HG03066 (cell line): ENCODE results near the gene UBE2J2.
"Not testable (repeated sequence)": the region's sequence is repeated elsewhere in the genome, so short reads cannot be mapped to it uniquely, and the experiment has no call there.

Experiments
- ATAC-seq: cut with Tn5 transposase; IDR thresholded peaks from one replicate; pipeline ENCODE4 v1.9.1; 2021; ENCODE audit warnings: low read depth; ENCODE audit not compliant: unreplicated experiment

The UBE2J2 gene

DNA sequence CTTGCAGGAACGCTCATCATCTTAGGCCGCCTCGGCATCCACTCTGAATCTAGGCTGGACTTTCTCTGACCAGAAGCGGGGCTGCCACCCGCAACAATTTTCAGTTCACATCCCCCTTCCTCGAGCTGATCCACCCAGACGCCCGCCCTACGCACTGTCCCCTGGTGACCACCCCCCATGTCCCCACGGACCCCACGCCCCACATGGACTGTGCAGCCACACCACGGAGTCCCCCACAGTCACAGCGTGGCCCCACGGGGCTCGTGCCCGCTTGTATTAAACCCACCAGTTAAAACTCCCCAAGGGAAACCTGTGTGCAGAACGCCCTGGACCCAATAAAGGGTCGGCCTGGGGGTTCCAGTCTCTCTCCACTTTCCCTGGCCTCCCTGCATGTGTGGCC lies 14.1 kb downstream of the UBE2J2 start:
- ATAC-seq: no peak

DNA sequence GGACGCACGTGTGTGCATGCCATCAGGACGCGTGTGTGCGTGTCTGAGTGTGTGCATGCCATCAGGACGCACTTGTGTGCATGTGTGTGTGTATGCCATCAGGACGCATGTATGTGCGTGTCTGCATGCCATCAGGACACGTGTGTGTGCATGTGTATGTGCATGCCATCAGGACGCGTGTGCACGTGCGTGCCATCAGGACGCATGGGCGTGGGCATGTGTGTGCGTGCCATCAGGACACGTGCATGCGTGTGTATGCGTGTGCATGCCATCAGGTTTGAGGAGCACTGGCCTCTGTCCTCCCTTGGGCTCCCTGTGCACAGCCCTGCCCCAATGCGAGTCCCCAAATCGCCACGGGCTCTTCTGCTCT lies 14.6 kb downstream of the UBE2J2 start:
- ATAC-seq: no peak

DNA sequence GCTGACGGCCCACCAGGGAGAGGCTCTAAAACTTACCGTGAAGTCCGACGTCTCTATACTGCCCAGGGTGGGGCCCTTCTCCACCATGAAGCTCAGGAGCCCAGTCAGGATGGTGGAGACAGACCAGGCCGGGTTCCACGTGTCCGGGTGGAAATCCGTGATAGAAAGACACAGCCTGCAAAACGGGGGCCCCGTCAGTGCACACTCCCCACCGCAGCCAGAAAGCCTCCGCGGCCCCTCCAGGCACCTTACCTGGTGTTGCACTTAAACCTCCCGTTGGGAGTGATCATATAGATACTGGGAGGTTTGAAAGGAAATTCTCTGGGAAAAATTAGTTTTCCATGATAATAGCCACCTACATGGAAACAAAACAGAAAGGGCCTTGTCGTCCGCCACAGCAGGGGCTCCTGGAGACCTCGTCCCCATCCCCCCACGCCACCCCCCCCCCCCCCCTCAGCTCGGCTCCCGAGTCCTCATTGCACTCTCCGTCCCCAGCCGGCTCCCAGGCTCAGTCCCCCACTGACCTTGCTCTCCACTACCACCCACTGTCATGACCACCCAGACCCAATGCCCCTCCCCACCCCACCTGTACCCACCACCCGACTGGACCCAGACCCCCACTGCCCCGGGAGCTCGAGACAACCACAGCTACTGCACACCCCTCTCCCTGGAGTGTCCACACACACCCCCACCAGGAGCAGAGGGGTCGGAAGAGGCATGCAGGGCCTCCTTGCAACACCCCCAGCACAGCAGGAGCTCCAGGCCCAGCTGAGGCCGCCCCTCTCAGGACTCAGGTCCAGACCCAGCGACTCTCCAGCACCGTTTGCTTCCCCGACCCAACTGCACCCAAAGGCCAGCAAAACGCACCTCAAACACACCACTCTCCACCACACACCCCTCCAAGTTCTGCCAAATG lies 16.4 kb downstream of the UBE2J2 start:
- ATAC-seq: no peak

DNA sequence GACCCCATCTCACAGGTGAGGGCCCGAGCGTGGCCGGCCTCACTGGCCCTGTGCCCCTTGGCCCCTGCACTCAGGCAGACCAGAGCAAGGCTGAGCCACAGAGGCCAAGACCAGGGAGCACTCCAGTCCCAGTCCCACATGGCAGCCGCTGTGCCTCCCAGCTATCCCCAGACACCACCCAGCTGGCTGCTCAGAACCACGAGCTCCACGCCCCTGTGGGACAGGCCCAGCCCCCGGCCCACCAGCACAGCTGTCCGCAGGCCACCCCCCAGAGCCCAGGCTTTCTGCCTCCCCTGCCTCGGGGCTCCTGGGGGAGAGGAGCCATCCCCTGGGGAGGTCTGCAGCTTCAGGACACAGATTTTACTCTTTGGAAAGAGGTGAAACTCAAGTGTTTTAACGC lies 18.0 kb downstream of the UBE2J2 start:
- ATAC-seq: no peak

DNA sequence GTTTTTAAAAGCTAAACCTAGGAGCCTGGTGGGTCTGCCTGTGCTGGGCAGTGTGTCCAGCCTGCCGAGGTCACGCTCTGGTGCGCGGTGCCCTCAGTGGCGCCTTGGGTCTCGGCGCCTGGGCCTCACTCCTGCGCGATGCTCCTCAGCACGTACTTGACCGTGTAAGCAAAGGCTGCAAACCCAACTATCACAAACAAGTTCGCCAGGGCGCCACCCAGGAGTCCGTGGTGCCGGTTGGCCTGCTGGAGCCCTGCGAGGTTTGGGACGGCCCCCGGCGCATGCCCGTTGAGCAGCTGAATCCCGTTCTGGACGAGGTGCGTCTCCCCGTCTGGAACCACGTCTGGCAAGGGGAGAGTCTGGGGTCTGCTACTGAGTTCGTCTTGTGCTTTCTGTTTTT lies 18.6 kb downstream of the UBE2J2 start:
- ATAC-seq: no peak

DNA sequence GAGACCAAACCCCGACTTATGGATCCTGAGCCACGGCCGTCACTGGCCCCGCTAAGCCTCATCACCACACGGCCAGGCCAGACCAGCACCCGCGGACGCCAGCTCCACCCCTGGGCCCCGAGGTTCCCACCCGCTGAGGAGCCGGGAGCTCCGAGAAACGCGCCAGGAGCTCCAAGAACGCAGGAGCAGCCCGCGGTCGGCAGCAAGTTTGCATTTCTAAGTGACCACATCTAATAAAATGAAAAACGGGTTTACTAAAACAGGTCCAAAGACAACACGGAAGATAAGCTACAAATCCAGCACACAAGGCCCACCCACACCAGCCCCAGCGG lies 19.0 kb downstream of the UBE2J2 start:
- ATAC-seq: no peak

DNA sequence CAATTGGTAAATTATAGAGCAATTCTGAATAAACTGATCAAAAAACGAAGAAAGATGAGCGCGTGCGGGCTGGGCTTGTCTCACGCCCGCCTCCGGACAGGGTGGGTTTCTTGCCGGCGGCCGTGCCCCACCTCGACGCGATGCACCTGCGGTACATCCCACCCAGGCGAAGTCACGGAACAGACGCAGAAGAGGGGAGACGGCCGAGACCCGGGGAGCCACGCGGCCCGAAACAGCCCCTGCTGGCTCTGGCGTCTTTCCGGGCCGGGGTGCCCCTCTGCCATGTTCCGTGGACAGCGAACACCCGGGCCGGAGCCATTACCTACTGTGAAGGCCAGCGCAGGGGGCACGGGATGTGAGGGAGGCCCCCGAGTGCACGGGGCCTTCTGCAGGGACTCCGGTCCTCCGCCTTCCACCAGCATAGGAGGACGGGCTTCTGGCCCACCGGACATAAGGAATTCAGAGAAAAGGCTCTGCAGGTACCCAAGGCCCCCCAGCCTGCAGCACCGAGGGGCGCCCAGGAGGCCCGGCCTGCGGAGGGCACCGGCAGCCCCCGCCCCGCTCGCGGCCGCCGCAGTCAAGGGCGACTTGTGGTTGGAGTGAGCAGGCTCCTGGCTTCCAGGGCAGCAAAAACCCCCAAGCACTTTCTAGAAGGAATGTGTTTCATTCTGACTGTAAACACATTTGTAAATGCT lies 19.5 kb downstream of the UBE2J2 start:
- ATAC-seq: no peak

DNA sequence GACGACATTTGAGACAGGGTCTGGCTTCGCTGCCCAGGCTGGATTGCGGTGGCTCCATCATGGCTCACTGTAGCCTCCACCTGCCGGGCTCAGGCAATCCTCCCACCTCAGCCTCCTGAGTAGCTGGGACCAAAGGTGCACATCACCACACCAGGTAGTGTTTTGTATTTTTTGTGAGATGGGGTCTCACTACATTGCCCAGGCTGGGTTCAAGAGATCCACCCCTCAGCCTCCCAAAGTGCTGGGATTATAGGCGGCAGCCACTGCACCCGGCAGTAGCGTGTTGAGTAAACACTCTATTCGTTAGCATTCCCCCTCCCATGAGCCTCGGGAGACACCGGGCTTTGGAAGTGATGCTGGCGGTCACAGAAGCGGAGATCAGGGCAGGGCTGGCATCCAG lies 20.3 kb downstream of the UBE2J2 start:
- no peak for ATAC-seq

DNA sequence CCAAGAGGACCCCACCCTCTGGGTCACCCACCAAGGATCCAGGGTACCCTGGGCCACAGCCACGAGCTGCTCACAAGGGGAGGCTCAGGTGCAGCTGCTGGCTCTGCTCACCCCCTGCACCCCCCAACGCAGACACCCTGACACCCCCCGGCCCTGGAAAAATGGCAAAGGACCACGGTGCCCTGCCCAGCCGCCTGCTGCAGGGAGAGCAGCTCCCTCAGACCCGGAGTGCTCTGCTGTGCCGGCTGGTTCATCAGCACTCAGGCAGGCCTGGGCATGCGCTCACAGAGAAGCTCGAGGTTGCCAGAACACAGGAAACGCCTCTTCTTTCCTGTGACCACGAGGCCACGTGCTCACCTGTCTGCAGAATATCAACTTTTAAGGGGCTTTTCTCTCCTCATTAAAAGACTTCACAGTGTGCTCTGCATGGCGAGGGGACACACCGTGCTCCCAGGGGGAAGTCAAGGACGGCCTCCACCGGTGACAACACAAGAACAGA lies 22.8 kb downstream of the UBE2J2 start:
- ATAC-seq: no peak

DNA sequence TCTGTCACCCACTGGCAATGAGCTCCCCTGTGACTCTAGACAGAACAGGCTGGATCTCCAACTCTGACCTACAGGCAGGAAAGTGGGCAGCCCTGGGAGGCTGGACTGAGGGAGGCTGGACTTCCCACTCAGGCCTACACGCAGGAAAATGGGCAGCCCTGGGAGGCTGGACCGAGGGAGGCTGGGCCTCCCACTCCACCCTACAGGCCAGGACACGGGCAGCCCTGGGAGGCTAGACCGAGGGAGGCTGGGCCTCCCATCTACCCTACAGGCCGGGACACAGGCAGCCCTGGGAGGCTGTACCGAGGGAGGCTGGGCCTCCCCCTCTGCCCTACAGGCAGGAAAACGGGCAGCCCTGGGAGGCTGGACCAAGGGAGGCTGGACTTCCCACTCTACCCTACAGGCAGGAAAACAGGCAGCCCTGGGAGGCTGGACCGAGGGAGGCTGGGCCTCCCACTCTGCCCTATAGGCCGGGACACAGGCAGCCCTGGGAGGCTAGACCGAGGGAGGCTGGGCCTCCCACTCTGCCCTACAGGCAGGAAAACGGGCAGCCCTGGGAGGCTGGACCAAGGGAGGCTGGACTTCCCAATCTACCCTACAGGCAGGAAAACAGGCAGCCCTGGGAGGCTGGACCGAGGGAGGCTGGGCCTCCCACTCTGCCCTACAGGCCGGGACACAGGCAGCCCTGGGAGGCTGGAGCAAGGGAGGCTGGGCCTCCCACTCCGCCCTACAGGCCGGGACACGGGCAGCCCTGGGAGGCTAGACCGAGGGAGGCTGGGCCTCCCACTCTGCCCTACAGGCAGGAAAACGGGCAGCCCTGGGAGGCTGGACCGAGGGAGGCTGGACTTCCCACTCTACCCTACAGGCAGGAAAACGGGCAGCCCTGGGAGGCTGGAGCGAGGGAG lies 25.4 kb downstream of the UBE2J2 start:
- ATAC-seq: not testable (repeated sequence)

DNA sequence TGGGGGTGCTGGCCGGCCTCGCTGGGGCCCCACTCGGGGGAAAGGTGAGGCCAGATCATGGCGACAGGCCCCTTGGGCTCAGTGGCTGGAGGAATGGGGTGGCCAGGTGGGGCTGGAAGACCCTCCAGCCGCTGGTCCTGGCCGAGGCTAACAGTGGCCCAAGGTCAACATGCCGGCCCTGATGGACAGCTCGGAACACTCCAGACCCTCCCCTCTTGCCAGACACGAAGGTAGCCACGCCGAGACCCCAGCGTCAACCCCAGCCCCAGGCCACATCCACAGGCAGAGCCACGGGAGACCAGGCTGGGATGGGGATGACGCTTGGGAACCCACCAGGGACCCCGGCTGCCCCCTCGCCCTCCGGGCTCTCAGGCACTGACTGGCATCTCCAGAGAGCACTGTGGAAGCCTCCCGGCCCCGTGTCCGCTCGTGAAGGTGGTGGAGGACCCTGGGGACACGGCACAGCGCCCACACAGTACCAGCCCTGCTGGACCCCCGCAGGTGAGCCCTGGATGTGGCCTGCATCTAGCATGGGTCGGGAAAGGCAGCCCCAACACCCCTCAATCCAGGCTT lies 26.2 kb downstream of the UBE2J2 start:
- ATAC-seq: no peak

DNA sequence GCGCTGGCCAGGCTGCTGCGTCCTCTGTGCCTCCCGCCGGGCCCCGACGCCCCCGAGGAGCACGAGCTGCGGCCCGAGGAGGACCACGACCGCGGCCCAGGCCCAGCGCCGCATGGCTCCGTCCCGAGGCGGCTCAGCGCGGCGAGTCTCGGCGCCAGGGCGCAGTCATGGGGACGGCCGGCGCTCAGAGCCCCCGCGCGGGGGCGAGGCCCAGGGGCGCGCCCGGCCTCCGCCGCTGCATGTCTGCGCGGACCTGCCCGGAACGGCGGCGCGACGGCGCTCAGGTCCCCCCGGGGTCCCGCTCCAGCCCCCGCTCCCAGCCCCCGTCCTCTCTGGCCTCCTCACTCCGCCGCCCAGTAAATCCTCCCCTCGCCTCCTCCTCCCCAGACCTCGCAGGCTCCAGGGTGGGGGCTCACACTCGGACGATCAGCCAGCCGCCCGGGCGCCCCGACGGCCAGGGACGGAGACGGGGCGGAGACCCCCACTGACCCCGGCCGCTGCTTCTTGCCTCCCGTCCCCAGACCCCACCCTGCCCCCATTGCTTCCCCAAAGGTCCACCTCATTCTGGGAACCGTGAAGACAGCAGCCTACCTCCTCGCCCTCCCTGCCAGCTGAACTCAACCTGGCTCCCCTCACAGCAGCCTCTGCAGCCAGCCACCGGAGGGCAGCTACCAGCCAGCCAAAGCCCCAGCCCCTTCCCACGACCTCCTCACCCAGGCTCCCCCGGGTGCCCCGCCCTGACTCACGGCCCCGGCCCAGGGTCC lies 26.9 kb downstream of the UBE2J2 start, which contains the start of gene C1QTNF12:
Gene C1QTNF12, minus strand, starts transcription at position 146 of the 764 bp plus-strand sequence. Its CDS starts 32 bp downstream, at position 114.
- no peak for ATAC-seq

DNA sequence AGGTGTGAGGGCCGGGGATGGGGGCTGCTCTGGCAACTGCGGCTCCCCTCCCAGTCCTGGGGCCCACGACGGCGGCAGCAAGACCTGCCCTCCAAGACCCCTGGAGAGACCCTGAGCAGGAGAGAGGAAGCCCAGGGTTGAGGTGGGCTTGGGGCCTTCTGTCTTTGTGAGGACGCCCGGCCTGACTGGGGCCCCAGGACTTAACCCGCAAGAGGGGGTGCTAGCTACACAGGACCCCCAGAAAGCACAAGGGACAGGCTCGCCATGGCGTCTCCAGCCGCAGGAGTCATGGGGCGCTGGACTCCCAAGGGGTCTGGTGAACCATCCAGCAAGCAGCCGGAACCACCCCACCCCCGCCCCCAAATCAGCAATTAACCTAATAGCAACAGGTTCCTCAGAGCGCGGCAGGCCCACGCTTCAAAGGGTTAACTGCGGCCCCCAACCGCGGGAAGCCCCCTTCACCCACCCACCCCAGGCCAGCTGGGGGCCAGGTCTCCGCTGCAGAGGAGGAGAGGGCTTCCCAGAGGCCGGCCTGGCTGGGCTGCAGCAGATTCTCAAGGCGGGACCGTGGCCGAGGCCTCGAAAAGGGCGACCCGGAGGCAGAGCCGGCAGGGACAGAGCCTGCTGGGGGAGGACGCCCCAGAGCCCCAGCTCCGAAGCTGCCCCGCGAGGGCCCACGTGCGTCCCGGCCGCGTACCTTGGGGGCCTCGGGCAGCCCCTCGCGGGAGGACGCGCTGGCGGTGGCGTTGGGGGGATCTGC lies 27.7 kb downstream of the UBE2J2 start:
- ATAC-seq: no peak

DNA sequence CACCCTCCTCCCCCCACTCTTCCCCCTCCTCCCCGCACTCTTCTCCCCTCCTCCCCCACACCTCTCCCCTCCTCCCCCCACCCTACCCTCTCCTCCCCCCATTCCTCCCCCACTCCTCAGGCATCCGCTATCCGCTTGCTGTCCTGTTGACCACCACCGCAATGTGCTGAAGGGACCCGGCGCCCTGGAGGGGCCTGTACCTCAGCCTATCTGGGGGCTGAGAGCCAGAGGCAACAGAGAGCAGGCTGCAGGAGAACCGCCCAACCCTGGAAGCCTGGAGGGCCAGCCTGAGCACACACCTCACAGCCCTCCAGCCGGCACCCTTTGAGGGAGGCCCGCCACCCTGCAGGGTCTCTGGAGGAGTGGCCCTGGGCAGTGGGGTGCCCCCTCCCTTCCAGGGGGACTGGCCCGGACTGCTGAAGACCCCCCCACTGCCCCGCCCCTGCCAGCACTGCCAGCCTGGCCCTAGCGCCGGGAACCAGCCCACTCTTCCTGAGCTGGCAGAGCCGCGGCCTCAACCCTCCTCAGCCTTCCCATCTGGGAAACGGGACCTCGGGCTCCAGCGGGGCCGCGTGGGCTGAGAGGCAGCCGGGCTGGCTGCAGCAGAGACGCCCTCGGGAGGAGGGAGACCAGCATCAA lies 28.4 kb downstream of the UBE2J2 start:
- no peak for ATAC-seq

DNA sequence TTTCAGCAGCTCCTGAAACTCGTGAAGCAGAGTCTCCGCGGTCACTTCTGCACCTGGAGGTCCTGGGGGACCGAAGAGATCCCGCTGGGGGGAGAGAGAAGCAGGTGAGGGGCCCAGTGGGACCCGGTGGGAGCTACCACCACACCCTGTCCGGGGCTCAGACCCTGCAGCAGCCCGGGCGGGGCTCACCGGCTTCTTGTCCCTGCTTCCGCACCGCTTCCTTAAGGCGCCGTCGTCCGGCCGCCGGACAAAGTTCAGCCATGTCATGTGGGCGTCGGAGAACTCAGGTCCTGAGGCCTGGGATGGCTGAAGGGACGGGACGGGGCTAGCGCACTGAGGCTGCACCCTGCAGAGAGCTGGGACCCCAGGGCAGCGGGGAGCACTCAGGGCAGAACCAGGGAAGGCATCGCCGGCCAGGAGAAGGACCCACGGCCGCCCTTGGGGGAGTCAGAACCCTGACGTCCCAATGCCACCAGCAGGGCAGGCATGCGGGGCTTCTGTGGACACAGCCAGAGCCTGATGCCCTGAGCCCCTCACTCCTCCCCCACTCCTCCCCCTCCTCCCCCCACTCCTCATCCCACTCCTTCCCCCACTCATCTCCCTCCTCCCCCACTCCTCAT lies 29.4 kb downstream of the UBE2J2 start:
- no peak for ATAC-seq

DNA sequence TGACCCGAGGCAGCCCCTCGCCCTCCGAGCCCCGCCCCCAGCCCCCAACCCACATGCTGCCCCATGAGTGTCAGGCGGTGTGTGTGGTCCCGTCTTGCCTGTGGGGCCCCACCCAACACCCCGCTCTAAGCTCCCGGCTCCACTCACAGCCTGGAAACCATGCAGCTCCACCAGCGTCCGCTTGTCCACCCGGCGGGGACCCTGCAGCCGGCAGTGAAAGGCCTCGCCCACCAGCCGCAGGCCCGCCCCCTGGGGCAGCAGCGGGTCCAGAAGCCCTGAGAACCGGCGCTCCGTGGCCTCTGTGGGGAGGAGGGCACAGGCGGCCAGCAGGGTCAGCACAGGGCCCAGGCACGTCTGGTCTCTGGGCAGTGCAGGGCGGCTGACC lies 29.9 kb downstream of the UBE2J2 start:
- no peak for ATAC-seq

DNA sequence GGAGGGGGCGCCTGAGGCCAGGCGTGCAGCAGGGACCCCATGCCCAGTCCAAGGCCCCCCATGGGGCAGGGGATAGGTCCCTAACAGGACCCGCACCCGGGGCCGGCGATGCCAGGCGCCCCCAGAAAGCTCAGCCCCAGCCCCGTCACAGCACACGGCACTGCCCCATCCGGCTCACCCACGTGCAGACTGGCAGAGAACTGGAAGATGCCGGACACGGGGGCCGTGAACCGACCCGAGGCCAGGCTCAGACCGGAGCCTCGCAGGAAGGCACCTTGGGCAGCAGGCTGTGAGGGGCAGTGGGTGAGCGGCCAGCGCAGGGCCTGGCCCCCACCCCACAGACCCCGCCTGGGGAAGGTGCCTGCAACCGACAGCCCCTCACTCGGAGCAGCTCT lies 30.4 kb downstream of the UBE2J2 start:
- no peak for ATAC-seq
